Posterior cingulate gyrus (tissue), 11 donors: ENCODE data around the gene MAGEL2.
"Not testable (repeated sequence)": the region's sequence is repeated elsewhere in the genome, so short reads cannot be mapped to it uniquely, and the experiment has no call there.

ENCODE experiments used
- DNase-seq, 10 donors: peaks; one replicate each; pipeline versions ENCODE4 v3.0.0 to v3.0.0-alpha.2; 2020 to 2021; ENCODE audit warnings: mixed read lengths in 3 of 10
- intact Hi-C: fragments of 100-400 bp; cut with DNase I; formaldehyde crosslinking; loops from one replicate; pipeline ENCODE4 v1.15.1; 2023

MAGEL2 gene

GRCh38 chr15:23628612-23629233 is 18.9 kb downstream of the MAGEL2 start:
- no peak for DNase-seq
- intact Hi-C loops: loop anchor here (10.0 kb wide), 1 partner anchor 134 kb away; no protein-coding TSS in a partner anchor

DNA sequence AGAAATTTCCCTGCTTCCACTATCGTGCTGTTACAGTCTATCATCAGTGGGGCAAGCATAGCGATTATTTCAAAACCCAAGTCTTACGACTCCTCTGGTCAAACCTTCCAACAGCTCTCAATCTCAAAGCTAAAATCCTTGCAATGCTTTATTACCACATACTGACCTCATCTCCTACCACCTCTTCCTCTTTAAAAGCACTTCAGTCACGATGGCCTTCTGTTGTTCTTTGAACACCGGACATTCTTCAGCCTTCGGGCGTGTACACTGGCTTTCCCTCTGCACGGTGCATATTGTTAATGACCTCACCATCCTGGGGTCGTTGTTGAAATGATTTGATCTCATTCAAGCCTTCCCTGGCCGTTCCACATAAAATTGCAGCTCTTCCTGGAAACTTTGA is 31.1 kb downstream of the MAGEL2 start:
- intact Hi-C loops: no loop called here
- DNase-seq: no peak

DNA sequence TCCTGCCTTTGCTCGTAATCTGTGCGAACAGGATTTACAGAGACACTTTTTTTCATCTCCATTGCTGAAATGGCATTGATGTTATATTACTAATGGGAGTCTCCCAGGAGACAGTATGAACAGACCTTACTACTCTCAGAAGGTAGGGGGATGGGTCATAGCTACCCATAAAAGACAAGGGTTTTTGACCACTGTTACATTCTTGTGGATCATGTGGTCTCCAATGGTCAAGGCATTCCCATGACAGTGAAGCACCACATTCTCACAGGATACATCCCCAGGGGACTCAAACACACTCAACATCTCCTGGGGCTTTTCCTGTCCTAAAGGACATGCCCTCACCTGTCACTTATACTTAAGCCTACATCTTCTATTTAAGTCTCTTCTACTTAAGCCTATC is 41.4 kb downstream of the MAGEL2 start:
- intact Hi-C loops: no loop called here

DNA sequence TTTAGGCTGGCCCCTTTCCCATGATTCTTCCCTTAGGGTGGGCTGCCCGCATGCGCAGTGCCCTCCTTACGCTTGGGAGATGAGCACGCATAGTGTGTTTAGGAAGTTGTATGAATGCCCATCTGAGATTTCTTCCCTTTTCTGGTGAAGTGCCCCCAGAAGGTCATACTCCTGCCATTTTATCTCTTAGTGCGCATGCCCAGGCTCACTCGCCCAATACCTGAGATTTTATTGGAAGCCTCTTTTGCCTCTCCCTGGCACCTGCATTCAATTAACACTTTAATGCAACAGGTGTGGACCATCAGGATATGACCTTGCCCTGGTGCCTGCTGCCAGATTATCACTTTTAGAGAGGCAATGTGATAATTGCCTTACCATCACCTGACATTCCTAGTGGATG is 45.5 kb downstream of the MAGEL2 start:
- DNase-seq: no peak
- intact Hi-C loops: no loop called here

More for the DNA sequence above, 41.4 kb downstream of the MAGEL2 start:
- DNase-seq: no peak

- DNase-seq: no peak
- intact Hi-C loops: no loop called here
Measured at GRCh38 chr15:23599053-23599452, 48.6 kb downstream of the MAGEL2 start.

GRCh38 chr15:23597278-23597677 is 50.4 kb downstream of the MAGEL2 start:
- intact Hi-C loops, DNase-seq: not testable (repeated sequence)

DNA sequence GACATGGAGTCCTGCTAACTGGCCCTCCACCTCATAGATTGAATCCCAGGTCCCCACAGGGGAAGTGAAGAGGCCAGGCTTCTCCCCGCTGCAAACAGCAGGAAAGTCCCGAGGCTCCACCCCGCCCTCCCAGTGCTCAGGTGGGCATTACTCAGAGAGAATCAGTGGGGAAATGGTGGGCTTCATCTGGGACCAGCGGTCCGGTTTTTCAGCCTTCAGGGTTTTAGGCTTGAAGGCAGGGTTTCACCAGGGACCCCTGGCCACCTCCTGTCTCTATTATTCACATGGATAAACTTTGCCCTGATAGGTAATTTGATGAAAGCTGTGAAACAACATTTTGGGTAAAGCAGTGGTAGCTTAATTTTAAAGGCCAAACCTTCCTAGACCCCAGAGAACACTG is 50.9 kb downstream of the MAGEL2 start:
- no peak for DNase-seq
- intact Hi-C loops: no loop called here

- intact Hi-C loops: no loop called here
- no peak for DNase-seq
Measured at GRCh38 chr15:23595368-23595767, 52.3 kb downstream of the MAGEL2 start.

GRCh38 chr15:23594252-23594770 is 53.4 kb downstream of the MAGEL2 start:
- intact Hi-C loops: no loop called here
- DNase-seq: no peak
